Stimulated activated CD4-positive, alpha-beta T cell treated with anti-CD3 and anti-CD28 coated beads, TNF-alpha, amount 100 ng/mL, for 48 hours (primary cell): ENCODE results near the gene LRCOL1.

ENCODE experiments used
- DNase-seq, 3 donors: peaks; one replicate each; pipeline ENCODE4 v3.0.0-alpha.2; 2020; ENCODE audit warnings: low read depth in 3 of 3

Gene LRCOL1

GRCh38 chr12:132610051-132610759, at the start of gene LRCOL1:
Gene LRCOL1 (minus strand): TSS chr12:132610582. CDS start chr12:132606251, 4,331 bp downstream.
- no peak for DNase-seq

- DNase-seq, result no peak
Observed at GRCh38 chr12:132660052-132660451, 49.7 kb upstream of the LRCOL1 start.

- DNase-seq, result no peak
Observed at GRCh38 chr12:132659146-132659545, 48.8 kb upstream of the LRCOL1 start.

- DNase-seq, result no peak
Observed at GRCh38 chr12:132658149-132658894, 47.9 kb upstream of the LRCOL1 start.

GRCh38 chr12:132657004-132657727, 46.8 kb upstream of the LRCOL1 start:
- no peak for DNase-seq

- DNase-seq, result no peak
Observed at GRCh38 chr12:132653567-132654290, 43.3 kb upstream of the LRCOL1 start.

GRCh38 chr12:132651444-132652100, 41.2 kb upstream of the LRCOL1 start:
- DNase-seq, result no peak

- no peak for DNase-seq
Observed at GRCh38 chr12:132649226-132649945, 39.0 kb upstream of the LRCOL1 start.

- DNase-seq, result no peak
Observed at GRCh38 chr12:132648616-132649225, 38.3 kb upstream of the LRCOL1 start.

GRCh38 chr12:132647858-132648257, 37.5 kb upstream of the LRCOL1 start:
- DNase-seq, result no peak

GRCh38 chr12:132646850-132647249, 36.5 kb upstream of the LRCOL1 start:
- DNase-seq, result no peak

- no peak for DNase-seq
Observed at GRCh38 chr12:132642846-132643835, 32.8 kb upstream of the LRCOL1 start.

- DNase-seq, result no peak
Observed at GRCh38 chr12:132641811-132642650, 31.6 kb upstream of the LRCOL1 start.

GRCh38 chr12:132640936-132641335, 30.6 kb upstream of the LRCOL1 start:
- no peak for DNase-seq

GRCh38 chr12:132639956-132640520, 29.7 kb upstream of the LRCOL1 start:
- DNase-seq, result no peak

GRCh38 chr12:132638541-132639408, 28.4 kb upstream of the LRCOL1 start:
- DNase-seq, result no peak

GRCh38 chr12:132637811-132638210, 27.4 kb upstream of the LRCOL1 start:
- no peak for DNase-seq
